Panc1 (cell line): ENCODE results near the gene C19orf12. TPM values are rescaled to one million over a fixed set of nuclear protein-coding genes. Genes with fewer than 3 reads are reported as not detected.
"Not testable (repeated sequence)": the region's sequence is repeated elsewhere in the genome, so short reads cannot be mapped to it uniquely, and the experiment has no call there.

Experiments
- ATAC-seq: fragments of 200-7000 bp; cut with Tn5 transposase; 2 replicates; pipeline ENCODE4 v1.9.1; 2020; ENCODE audit warnings: mild to moderate bottlenecking, moderate library complexity
- BruUV-seq: library from RNA; stranded (reverse); fragments of 400-500 nt; replicated peaks from 2 replicates; lab custom pipeline; 2021; lab: Mats Ljungman, UMichigan
- CTCF ChIA-PET: fragments of 300-600 bp; sonication (Branson Sonifier 250); formaldehyde crosslinking; loops from one replicate; lab custom pipeline; 2022; ENCODE audit warnings: antibody characterized with exemption; lab: Charles Lee
- POLR2A ChIA-PET: fragments of 300-600 bp; sonication (Branson Sonifier 250); formaldehyde crosslinking; loops from one replicate; lab custom pipeline; 2022; ENCODE audit warnings: antibody characterized with exemption; lab: Charles Lee
- DNase-seq: peaks from one replicate; pipeline ENCODE4 v3.0.0-alpha.2; 2010; ENCODE audit warnings: low read depth, low spot score
- H3K27ac ChIP-seq: 2 replicates; pipeline ENCODE4 v1.5.1; 2011; ENCODE audit warnings: mild to moderate bottlenecking, low read length, inconsistent platforms
- H3K27me3 ChIP-seq: fragments of 200-500 bp; sonication (Bioruptor generic); 2 replicates; pipeline ENCODE4 v1.6.0; 2014; ENCODE audit warnings: low read length, inconsistent platforms; ENCODE audit not compliant: control insufficient read depth, insufficient read depth
- H3K36me3 ChIP-seq: fragments of 200-500 bp; sonication (Bioruptor generic); 2 replicates; pipeline ENCODE4 v1.5.1; 2014; ENCODE audit warnings: inconsistent platforms, mild to moderate bottlenecking, low read length, moderate library complexity; ENCODE audit not compliant: control insufficient read depth, insufficient read depth
- H3K4me1 ChIP-seq: 2 replicates; pipeline ENCODE4 v1.5.1; 2011; ENCODE audit warnings: inconsistent platforms, mild to moderate bottlenecking, low read length, moderate library complexity; ENCODE audit not compliant: control insufficient read depth, insufficient read depth
- H3K4me3 ChIP-seq, 2 experiments: 2 replicates each; pipeline ENCODE4 v1.5.1; 2011 to 2012; ENCODE audit warnings: low read depth in 2 of 2, low read length in 2 of 2, mild to moderate bottlenecking in 2 of 2, inconsistent platforms in 1 of 2, moderate library complexity in 1 of 2
- H3K9me3 ChIP-seq: fragments of 200-500 bp; sonication (Bioruptor generic); 2 replicates; pipeline ENCODE4 v1.5.1; 2014; ENCODE audit warnings: low read depth, mild to moderate bottlenecking, inconsistent platforms, low read length, moderate library complexity; ENCODE audit not compliant: control insufficient read depth, insufficient read depth
- POLR2AphosphoS5 ChIP-seq: IDR thresholded peaks from 2 replicates; pipeline ENCODE4 v1.6.1; 2012; ENCODE audit warnings: mild to moderate bottlenecking, low read depth, low read length, moderate library complexity
- SIN3A ChIP-seq: IDR thresholded peaks from 2 replicates; pipeline ENCODE4 v1.6.1; 2012; ENCODE audit warnings: low read depth, mild to moderate bottlenecking, low read length, moderate library complexity, borderline replicate concordance; ENCODE audit not compliant: insufficient read depth
- TCF7L2 ChIP-seq: IDR thresholded peaks from 2 replicates; pipeline ENCODE4 v1.6.1; 2011; ENCODE audit warnings: mild to moderate bottlenecking, low read depth, low read length, inconsistent platforms
- in situ Hi-C: cut with HindIII; loops from 2 replicates; pipeline ENCODE4 v1.10.0; 2016; ENCODE audit warnings: low sequenced_read_pairs, low pct_unique_long_range_greater_than_20kb
- intact Hi-C: fragments of 100-400 bp; cut with micrococcal nuclease; formaldehyde crosslinking; loops from one replicate; pipeline ENCODE4 v1.10.0; 2022; ENCODE audit not compliant: unreplicated experiment
- total RNA-seq: library from RNA; stranded (reverse); gene quantifications from one replicate; pipeline ENCODE4 v1.2.1, GENCODE V29; 2021; ENCODE audit not compliant: unreplicated experiment
- TF ChIP-seq, protein P1 (sequence below): fragments of 450-650 bp; IDR thresholded peaks from 2 replicates; pipeline ENCODE4 v1.5.1; 2017; ENCODE audit warnings: mild to moderate bottlenecking
- TF ChIP-seq, protein P2 (sequence below), 2 experiments: IDR thresholded peaks; 2 replicates each; pipeline ENCODE4 v1.6.1; 2011 to 2012; ENCODE audit warnings: low read depth in 2 of 2, control low read depth in 1 of 2, low read length in 1 of 2, mild to moderate bottlenecking in 1 of 2, moderate library complexity in 1 of 2; ENCODE audit not compliant: insufficient read depth in 1 of 2

C19orf12 gene
- total RNA-seq, 1 experiment from 2014 or later, result 43.4 TPM

DNA sequence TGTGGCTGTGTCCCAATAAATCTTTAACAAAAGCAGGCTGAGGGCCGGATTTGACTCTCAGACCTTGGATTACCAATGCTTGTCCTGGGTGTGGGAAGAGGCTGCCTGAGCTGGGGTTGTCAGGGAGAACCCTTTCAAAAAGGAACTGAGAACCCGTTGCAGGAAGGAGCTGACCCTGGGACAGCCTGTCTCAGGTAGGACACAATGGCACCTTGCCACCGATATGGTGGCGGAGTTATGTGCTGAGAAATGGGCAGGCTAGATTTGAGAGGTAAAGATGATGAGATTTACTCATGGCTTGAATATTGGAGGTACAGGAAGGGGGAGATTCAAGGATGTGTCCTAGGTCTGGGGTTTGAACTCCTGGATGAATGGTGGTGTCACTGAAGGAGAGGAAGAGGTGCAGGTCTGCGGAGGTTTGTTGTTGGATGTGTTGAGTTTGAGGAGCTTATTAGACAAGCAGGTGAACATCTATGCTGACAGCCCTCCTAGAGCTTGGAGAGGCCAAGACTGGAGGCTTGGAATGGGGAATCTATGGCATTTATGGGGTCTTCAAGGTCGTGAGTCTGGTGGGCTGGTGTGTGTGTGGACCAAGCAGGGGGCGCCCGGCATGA lies 42.6 kb downstream of the C19orf12 start:
- POLR2A ChIA-PET, result no interaction called here
- no peaks in the 10 kb centered on the region for H3K36me3 ChIP-seq
- no peak overlapping the region for H3K4me3 ChIP-seq
- DNase-seq, result no peak
- no peak overlapping the region for H3K27ac ChIP-seq
- CTCF ChIA-PET, result no interaction called here
- TF ChIP-seq, protein P1, sequence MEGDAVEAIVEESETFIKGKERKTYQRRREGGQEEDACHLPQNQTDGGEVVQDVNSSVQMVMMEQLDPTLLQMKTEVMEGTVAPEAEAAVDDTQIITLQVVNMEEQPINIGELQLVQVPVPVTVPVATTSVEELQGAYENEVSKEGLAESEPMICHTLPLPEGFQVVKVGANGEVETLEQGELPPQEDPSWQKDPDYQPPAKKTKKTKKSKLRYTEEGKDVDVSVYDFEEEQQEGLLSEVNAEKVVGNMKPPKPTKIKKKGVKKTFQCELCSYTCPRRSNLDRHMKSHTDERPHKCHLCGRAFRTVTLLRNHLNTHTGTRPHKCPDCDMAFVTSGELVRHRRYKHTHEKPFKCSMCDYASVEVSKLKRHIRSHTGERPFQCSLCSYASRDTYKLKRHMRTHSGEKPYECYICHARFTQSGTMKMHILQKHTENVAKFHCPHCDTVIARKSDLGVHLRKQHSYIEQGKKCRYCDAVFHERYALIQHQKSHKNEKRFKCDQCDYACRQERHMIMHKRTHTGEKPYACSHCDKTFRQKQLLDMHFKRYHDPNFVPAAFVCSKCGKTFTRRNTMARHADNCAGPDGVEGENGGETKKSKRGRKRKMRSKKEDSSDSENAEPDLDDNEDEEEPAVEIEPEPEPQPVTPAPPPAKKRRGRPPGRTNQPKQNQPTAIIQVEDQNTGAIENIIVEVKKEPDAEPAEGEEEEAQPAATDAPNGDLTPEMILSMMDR, result no peak
- TF ChIP-seq SIN3A (no peak), POLR2AphosphoS5 (no peak), TCF7L2 (no peak)
- TF ChIP-seq, protein P2, sequence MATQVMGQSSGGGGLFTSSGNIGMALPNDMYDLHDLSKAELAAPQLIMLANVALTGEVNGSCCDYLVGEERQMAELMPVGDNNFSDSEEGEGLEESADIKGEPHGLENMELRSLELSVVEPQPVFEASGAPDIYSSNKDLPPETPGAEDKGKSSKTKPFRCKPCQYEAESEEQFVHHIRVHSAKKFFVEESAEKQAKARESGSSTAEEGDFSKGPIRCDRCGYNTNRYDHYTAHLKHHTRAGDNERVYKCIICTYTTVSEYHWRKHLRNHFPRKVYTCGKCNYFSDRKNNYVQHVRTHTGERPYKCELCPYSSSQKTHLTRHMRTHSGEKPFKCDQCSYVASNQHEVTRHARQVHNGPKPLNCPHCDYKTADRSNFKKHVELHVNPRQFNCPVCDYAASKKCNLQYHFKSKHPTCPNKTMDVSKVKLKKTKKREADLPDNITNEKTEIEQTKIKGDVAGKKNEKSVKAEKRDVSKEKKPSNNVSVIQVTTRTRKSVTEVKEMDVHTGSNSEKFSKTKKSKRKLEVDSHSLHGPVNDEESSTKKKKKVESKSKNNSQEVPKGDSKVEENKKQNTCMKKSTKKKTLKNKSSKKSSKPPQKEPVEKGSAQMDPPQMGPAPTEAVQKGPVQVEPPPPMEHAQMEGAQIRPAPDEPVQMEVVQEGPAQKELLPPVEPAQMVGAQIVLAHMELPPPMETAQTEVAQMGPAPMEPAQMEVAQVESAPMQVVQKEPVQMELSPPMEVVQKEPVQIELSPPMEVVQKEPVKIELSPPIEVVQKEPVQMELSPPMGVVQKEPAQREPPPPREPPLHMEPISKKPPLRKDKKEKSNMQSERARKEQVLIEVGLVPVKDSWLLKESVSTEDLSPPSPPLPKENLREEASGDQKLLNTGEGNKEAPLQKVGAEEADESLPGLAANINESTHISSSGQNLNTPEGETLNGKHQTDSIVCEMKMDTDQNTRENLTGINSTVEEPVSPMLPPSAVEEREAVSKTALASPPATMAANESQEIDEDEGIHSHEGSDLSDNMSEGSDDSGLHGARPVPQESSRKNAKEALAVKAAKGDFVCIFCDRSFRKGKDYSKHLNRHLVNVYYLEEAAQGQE (IDR thresholded peaks at IDR 0.05; ENCODE audit: insufficient read depth in 1 of 2, low read depth in 2 of 2, low read length in 1 of 2), result no peak
- H3K9me3 ChIP-seq, result no peaks in the 10 kb centered on the region
- no peaks in the 10 kb centered on the region for H3K27me3 ChIP-seq
- BruUV-seq, result no TSS peak
- in situ Hi-C loops, result no loop called here
- H3K4me1 ChIP-seq, result peaks cover 30% of the 10 kb centered on the region
- intact Hi-C loops, result no loop called here
- ATAC-seq, result no peak

DNA sequence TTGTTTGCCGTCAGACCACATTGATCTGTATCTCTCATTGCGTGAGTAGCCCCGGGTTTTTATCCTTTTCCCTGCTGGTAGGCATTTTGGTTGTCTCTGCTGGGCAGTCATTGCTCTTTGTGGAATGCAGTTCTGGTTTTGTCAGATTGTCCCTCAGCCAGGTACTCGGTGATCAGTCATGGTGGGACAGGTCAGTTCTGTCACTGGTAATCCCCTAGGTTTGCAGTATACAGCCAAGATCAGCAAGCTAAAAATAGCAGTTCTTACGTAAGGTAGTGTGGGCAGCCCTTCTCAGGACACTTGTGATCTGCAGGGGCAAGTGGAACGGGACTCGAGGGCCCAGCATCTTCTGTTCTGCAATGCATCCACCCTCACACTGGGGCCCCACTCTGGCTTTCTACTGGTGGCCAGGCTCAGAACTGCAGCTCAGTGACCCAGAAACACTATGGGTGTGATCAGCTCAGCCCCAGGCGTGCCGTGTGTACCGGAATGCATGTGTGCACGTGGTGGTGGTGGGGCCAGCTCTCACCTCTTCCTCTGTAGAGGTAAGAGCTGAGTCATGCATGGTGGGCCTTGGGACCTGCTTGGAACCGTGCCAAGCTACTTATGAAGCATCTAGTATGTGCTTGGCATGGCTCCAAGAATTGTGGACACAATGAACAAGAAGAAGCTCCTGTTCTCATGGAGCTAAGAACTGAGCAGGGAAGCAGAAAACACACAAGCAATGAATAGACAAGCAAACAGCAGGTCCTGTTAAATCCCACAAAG lies 43.5 kb downstream of the C19orf12 start:
- Histone ChIP-seq H3K4me3 (no peak overlapping the region), H3K27ac (no peak overlapping the region), H3K36me3 (no peaks in the 10 kb centered on the region), H3K27me3 (no peaks in the 10 kb centered on the region), H3K4me1 (peaks cover 36% of the 10 kb centered on the region), H3K9me3 (no peaks in the 10 kb centered on the region)
- TF ChIP-seq, protein P1, result no peak
- no peak for TF ChIP-seq POLR2AphosphoS5
- TF ChIP-seq SIN3A, result no peak
- TF ChIP-seq TCF7L2, result no peak
- TF ChIP-seq, protein P2 (IDR thresholded peaks at IDR 0.05; ENCODE audit: insufficient read depth in 1 of 2, low read depth in 2 of 2, low read length in 1 of 2), result no peak
- BruUV-seq, result no TSS peak
- DNase-seq, result no peak
- ChIA-PET CTCF (no interaction called here), POLR2A (interaction anchor here (0.6 kb wide), 1 partner anchor 13 kb away, joined by 7 read pairs; no protein-coding TSS in a partner anchor)
- 0 out of 2 replicates have a peak, but pooled peaks have one; percentile 20 for ATAC-seq
- in situ Hi-C loops (no loop called here), intact Hi-C loops (no loop called here)

DNA sequence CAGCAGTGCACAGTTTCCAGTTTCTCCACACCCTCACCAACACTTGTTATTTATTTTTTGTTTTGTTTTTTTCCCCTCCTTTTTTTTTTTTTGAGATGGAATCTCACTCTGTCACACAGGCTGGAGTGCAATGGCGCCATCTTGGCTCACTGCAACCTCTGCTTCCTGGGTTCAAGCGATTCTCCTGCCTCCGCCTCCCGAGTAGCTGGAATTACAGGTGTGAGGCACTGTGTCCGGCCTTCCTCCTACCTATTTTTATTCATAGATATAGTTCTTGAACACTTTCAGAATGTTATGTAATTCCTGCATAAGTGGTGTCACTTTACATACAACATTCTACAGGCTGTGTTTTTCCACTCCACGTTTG lies 44.1 kb downstream of the C19orf12 start:
- ATAC-seq, H3K27me3 ChIP-seq, H3K9me3 ChIP-seq, BruUV-seq, H3K36me3 ChIP-seq, intact Hi-C loops, H3K27ac ChIP-seq, DNase-seq, in situ Hi-C loops, CTCF ChIA-PET, H3K4me3 ChIP-seq: not testable (repeated sequence)
- POLR2A ChIA-PET, result interaction anchor here (0.6 kb wide), 1 partner anchor 14 kb away, joined by 7 read pairs; no protein-coding TSS in a partner anchor
- H3K4me1 ChIP-seq, result peaks cover 36% of the 10 kb centered on the region
